DMS53 treated with DMSO at 0.1 percent for 48 hours (cell line): ENCODE results near the gene CDH4.

Experiments
- DNase-seq: peaks from one replicate; lab custom pipeline; 2025; ENCODE audit not compliant: unreplicated experiment; lab: John Stamatoyannopoulos, UW

The CDH4 gene

DNA sequence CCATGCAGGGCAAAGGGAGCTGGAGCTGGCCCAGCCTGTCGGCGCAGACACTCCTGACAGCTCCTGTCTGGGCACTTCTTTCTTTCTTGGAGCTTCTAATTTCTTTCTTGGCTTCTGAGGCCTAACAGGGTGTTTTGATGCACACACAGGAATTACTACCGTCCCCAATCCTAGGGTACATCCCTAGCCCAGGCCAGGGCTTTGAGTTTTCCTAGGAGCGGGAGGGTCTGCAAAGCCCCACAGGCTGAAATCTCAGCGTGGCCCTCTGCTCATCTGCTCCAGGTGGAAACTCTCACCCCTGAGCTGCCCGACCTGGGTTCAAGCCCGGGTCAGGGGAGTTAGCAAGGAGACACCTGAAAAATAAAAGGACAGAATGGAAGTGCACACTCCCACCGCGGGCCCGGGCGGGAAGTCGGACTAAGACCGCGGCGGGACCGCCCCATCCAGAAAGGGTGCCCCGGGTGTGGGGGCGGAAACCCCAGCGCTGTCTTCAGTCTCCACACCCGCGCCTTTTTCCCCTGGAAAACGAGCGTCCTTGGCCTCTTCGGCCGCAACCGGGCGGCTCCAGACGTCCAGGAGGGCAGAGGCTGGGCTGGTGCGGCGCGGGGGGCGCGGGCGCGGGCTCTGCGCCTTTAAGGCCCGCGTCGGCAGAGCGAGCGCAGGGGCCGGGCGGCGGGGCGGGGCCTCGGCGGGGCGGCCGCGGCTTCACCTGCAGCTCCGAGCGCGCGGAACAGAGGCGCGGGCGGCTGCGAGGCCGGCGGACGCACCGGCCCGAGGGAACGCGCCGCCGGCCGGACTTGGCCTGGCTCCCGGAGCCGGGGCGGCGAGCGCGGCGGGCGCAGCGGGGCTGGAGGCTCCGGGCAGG is at the start of gene CDH4:
Gene CDH4, plus strand, starts transcription at position 733 of the 865 bp plus-strand sequence.
- DNase-seq, result no peak

DNA sequence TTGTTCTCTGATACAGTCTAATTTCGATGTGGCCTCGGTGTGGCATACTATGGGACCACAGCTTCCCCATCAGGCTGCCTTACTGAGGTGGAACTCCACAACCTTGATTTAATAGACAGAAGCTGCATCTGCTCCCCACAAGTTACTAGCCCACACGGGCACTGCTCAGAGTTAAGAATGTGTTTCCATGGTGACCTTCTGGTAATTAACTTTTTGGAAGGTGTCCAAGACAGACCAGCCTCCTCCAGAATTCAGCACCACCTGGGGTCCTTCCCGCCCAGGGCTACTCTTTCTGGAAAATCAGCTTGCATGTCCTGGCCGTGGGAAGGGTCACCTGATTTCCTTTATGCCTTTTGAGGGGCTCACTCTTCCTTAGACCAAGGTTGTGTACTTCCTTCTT is 48.7 kb upstream of the CDH4 start:
- no peak for DNase-seq

DNA sequence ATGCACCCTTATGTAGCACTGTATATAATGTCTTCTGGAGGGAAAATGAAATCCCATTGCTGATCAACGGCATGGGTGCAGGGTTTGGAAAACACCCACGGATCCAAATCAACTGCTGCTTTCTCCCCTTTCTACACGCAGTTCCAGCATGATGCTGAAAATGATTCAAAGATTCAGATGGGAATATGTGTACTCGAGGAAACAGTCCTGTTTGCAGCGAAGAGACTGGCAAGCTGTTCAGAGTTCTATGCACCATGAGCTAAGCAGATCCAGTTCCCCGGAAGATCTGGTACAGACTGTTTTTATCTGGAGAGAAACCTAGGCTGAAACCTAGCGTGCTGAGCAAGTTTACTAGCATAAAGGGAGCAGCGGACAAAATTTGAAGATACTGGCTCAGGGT is 47.9 kb upstream of the CDH4 start:
- no peak for DNase-seq

DNA sequence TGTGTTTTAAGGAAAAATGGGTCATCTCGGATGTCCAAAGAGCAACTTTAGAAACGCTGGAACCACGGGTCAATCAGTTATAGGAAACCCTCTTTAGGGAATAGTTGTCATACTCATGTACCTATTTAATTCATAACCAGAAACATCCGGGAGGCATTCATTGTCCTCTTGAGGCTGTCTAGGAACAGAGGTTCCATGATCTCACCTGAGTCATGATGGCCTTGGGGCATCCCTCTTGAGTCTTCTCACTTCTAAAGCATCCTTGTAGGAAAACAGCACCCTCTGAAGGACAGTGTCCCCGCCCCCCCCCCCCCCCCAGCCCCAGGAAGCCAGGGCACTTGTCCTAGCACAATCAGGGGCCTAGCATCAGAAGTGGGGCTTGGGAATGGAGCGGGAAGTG is 46.3 kb upstream of the CDH4 start:
- no peak for DNase-seq

DNA sequence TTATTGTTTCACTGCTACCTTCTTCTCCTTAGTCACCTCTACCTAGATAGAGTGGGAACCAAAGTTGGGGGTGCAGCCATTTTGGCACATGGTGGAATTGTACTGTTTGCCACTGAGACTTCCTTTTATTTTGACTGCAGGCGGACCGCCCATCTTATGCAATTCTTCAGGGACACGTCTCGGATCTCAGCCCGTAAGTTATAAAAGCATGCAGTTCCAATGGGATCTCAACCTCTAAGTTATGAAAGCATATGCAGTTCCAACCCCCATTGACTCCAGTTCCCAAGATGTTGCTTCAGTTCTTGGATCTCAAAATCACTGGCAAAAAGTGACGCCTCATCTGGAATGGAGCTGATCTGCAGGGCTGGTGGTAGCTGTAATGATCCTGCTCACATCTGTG is 41.2 kb upstream of the CDH4 start:
- no peak for DNase-seq

DNA sequence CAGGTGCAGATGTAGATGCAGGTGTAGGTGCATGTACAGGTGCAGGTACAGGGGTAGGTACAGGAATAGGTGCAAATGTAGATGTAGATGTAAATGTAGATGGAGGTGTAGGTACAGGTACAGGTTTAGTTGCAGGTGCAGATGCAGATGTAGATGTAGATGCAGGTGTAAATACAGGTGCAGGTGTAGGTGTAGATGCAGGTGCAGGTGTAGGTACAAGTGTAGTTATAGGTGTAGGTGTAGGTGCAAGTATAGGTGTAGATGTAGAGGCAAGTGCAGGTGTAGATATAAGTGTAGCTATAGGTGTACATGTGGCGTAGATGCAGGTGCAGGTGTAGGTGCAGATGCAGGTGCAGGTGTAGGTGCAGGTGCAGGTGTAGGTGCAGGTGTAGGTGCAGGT is 34.2 kb upstream of the CDH4 start:
- DNase-seq, result no peak

DNA sequence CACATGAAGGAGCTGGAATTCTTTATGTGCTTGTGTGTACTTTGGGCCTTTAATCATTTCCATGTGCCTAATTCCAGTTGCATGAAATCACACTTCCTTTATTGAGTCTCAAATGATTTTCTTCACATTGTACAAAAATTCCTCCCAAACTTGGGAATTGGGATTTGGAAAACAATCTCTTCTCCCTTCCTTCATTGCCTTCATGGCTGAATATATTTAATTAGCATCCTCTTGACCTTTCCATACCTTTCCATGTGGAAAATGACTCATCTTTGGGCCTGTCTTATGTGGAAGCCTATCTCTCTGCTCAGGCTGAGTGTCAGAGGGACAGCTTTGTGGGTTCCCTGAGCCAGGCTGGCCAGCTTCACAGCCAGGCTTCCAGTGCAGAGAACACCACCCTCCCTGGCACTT is 33.0 kb upstream of the CDH4 start:
- DNase-seq, result no peak

DNA sequence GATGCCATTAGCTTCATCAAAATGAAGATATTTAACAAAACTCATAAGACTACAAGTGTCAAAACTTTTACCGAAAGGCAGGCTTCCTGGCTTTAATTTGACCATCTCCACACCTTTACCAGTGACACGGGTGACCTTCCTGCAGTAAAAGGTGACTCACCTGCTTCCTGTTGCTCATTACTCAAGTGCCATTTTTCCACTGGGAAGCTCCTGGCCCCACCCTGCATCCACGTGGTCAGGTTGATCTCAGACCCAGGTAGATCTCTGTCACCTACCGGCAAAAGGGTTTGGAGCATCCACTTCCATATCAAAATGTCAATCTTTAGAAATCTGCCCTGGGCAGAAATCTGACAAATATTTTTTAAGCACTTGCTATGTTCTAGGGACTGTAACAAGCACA is 31.9 kb upstream of the CDH4 start:
- DNase-seq, result no peak

DNA sequence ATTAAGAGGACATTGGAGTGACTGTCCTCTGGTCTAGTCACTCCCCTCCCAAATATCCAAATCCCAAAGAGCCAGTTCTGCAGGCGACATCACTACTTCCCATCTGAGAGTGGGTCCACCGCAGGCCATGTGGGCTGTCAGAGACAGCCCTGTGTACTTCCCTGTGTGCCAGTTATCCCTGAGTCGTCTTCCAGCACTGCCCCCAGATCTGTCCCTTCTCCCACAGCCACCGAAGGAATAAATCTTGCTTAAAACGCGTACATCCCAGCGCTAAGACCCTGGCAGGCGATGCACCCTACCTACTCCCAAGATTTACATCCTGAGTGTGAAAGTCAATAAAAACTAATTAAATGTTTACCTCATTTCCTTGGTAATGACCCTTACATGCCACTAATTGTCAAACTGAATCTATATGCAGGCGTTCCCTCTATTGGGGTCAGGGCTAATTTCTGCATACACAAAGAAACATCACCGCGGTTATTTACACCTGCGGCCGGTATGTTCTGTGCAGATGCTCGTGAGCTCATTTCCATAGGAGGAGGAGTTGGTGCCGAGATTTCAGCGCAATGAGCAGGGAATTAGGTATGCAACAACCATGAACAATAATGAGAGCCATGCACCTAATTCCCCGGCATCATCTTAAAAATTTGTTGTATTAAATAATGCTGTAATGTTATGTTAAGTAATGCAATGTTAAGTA is 31.3 kb upstream of the CDH4 start:
- no peak for DNase-seq

DNA sequence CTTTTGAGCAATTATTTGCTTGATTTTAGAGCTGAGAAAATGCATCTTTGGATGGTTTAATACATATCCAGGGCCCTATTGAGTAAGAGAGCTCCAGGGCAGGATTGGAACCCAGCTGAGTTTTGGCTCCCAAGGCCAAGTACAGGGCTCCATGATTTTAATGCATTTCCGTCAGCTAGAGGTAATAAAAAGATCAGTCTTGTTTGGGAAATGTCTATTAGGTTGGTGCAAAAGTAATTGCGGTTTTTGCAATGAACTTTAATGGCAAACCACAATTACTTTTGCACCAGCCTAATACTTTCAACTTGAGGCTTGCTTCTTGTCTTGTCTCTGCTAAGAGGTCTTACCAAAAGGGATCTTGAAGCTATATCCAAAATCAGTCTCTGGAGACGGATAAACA is 29.4 kb upstream of the CDH4 start:
- DNase-seq, result no peak

DNA sequence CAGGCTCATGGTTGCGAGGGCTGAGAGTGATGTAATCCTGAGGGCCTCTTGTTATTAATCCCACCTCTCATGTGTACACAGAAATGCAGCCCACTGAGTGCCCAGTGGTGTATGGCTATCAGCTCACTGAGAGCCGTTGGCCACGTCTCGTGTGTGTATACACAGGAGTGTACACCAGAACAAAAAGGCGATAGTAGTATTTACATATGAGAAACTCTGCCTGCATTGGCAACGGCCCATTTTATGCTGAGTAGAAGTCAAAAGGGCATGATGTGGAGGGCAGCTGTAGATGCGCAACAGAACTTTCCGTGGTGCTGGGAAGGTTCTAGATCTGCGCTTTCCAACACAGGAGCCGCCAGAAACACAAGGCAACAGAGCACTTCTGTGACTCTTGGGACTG is 28.9 kb upstream of the CDH4 start:
- DNase-seq, result no peak

DNA sequence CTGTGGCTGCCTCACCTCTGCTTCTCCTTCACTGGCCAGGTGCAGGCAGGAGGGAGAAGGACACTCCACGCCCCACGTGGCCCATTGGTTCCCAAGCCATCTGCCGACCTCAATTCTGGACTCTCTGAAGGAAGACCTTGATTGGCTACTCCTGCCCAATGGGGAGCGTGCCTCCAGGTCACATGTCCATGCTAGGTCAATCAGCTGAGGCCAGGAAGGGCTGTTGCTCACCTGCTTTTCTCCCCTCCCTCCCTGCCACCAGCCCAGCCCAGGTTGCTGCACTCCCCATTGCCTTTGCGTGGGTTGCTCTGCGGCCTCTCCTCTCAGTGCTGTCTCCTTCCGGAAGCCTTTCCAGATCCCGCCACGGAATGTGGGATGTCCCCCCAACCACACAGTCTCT is 21.9 kb upstream of the CDH4 start:
- DNase-seq, result no peak

DNA sequence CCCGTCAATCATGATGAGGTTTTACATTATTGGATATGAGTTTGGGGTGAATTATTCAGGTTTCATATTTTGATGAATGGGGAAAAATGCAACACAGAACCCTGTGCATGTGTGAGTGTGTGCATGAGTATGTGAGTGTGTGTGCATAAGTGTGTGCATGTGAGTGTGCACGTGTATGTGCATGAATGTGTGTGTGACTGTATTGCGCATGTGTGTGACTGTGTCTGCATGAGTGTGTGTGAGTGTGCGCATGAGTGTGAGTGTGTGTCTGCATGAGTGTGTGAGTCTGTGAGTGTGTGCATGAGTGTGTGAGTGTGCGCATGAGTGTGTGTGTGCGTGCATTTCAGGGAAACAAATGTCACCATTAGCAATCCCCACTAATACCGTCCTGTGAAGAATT is 18.5 kb upstream of the CDH4 start:
- DNase-seq, result no peak

DNA sequence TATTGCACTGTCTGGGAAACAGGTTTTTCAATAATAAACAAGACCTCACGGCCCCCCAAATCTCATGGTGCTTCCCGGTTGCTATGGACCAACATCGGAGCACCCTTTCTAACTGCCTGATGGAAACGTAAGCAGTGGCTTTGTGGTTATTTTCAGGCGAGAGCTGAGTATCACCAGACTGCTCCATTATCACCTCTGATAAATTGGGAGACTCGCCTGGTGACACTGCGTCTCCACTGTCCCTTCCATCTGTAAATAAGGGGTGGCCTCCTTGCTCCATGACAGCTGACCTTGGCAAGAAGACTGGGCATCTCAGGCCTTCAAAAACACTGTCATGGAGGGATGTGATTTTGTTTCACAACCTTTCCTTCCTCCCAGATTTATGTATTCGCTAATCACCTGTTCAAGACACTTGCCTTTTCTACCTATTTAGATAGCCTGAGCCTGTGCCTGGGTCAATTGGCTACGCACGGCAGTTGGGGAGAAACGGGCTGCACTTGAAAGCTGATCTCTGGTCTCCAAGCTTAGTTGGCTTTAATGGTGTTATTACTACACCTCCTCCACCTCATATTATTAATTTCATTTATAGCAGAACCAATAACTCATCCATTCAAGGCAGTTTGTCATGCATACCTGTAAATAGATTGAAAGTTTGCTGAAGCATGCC is 17.7 kb upstream of the CDH4 start:
- DNase-seq, result no peak

DNA sequence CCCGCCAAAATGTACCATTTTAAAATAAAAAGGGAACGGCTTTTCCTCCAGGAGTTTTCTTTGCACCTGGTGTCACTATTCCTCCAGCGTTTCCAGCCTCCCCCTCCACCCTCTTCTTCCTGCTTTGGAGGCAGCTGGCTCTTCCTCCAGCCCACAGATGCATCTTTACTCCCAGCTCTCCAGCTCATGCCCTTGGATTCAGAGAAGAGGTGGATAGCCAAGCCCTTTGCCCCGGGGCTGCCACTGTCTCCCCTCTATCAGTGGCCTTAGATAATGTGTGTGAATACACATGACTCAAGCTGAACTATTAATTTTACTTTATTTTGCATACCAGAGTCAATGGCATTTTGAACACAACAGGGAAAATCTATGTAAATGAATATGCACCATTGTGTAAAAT is 15.3 kb upstream of the CDH4 start:
- no peak for DNase-seq

DNA sequence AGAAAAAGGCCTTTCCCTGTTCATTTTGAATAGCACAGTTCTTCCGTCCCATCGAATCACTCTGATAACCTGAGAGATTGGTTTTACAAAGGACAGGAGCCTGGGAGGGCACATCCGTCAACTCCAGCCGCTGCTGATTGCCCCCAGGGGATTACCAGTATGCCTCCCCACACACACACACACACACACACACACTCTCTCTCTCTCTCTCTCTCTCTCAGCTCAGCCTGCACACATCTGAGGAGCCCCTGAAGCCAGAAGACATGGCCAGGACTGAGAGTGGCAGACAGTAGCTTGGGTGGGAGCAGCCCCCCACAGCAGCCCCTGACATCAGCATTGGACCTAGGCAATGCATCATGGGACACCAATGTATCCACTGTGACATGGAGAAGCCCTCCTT is 13.2 kb upstream of the CDH4 start:
- no peak for DNase-seq

DNA sequence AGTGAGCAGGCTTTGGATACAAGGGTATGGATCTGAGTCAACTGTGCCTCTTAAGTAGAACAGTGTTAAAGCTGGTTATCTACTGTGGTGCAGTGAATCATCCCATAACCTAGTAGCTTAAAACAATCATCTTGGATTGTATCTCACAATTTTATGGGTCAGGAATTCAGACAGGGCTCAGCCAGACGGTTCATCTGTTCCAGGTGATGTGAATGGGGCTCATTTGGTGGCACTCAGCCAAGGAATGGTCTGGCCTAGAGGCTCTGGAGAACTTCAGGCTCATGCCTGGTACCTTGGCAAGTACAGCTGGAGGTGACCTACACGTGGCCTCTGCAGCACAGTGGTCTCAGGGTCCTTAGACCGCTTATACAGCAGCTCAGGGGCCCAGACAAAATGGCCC is 11.2 kb upstream of the CDH4 start:
- DNase-seq, result no peak

DNA sequence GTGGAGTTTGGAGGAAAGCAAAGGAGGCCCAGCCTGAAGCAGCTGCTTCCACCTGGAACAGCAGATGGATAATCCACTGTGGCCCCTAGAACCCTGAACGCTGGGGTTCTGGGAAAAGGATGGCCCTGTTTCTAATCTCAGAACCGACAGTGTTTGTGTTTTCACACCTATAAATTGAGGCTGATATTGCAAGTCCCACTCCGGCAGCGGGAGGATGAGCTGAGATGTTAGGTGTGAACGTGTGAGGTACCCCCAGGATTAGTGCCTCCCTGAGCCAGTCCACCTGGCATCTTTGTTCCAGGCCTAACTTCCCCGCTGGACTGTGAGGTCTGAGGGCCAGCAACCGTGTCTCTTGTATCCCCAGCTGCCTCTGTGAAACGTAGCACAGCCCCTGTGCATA is 7.8 kb upstream of the CDH4 start:
- DNase-seq, result no peak

DNA sequence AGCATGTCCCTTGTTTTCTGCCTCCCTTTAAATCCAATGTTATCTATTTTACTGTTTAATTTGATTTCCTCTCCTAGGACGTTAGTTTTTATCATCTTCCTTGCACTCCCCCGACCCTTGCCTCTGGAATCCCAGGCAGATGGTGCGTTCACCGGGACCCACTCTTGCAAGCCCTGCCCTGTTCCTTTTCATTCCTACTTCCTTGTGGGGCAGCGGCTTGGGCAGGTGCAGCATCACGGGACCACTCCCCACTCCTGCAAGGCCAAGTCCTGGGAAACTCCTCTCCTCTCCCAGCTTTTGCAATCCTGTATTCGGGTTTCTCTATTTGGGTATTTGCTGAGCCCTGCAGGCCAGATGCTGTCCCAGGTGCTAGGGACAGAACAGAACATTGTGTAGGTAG is 5.8 kb upstream of the CDH4 start:
- DNase-seq, result no peak

DNA sequence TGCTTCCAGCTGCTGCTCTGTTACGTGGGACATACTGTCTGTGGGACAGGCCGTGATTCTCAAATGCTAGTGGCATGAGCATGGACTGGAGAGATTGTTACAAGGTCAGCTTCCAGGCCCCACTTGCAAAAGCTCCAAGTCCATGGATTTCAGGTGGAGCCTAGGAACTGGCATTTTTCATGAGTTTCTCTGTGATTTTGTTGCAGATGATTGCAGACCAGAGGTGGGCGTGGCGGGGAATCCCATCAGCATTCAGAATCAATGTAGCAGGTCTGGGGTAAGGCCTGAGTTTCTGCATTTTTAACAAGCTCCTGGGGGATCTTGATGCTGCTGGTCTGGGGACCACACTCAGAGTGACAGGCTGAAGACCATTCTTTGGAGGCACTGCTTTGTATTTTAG is 2.4 kb upstream of the CDH4 start:
- no peak for DNase-seq

DNA sequence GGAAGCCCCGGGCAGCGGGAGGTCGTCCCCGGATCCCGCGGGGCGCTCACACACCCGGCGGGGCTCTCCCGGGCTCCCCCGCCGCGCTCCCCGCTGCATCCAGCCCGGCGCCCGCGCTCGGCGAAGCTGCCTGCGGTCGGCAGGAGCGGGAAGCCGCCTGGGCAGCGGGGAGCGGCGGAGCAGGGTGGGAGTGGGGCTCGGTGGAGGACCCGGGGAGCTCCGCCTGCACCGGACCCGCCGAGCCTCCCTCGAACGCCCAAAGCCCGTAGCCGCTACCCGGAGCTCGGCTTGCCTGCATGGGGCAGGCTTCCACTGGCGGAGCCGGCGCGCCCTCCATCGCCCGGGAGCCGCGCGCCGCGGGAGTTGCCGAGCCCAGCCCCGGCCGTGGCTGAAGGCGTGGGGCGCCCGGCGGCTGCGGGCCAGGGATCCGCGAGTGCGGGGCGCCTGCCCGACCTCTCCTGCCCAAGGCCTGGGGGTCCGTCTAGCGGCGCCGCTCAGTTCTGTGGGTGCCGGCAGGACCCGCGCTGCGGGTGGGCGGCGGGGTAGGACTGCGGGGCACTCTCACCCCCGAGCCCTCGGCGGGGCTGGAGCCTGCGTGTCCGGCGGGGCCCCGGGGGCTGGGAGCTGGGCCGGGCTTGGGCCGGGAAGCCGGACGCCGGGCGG is 671 bp downstream of the CDH4 start:
- DNase-seq, result no peak

DNA sequence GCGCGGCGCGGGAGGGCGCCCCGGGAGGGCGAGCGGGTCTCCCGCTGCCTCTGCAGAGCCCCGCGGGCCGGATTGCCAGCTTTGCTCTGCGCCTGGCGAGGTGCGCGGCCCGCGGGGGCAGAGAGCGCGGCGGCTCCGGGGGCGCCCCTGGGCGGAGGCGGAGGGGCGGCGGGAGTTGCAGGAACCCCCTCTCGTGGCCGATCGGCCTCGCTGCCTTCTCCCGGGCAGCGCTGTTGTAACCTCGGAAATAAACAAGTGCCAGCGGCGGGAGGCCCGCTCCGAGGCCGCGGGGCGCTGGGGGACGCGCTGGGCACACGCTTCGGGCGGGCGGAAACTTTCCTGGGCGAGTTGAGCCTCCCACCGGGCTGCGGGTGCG is 1.2 kb downstream of the CDH4 start:
- DNase-seq, result no peak
